K562 (cell line): ENCODE measurements around the gene LIX1L.

Source experiments
- EP300 ChIP-seq: IDR thresholded peaks from 2 replicates; pipeline ENCODE4 v1.6.1; 2012; ENCODE audit warnings: low read length, improper control_type of control experiment
- GATA2 ChIP-seq: sonication (generic); formaldehyde crosslinking; IDR thresholded peaks from 2 replicates; pipeline ENCODE4 v1.4.0; 2020; ENCODE audit warnings: mild to moderate bottlenecking, missing genetic modification reagents
- HCFC1 ChIP-seq: IDR thresholded peaks from 2 replicates; pipeline ENCODE4 v1.6.1; 2012; ENCODE audit warnings: low read depth, low read length, improper control_type of control experiment
- HEY1 ChIP-seq: fragments of 250-450 bp; sonication (Bioruptor Pico); IDR thresholded peaks from 2 replicates; pipeline ENCODE4 v1.5.0; 2020; ENCODE audit warnings: mild to moderate bottlenecking, moderate library complexity, borderline replicate concordance
- NR2C2 ChIP-seq, 2 experiments: fragments of 200-800 bp in 1 of 2; sonication (Bioruptor generic) in 1 of 2; sonication (generic) in 1 of 2; formaldehyde crosslinking in 1 of 2; IDR thresholded peaks; 2 replicates each; pipeline versions ENCODE4 v1.6.1 to v1.8.0; 2016 to 2022; ENCODE audit warnings: mild to moderate bottlenecking in 1 of 2, missing compliant biosample characterization in 1 of 2, missing genetic modification characterization in 1 of 2, missing genetic modification reagents in 1 of 2
- POLR2H ChIP-seq: IDR thresholded peaks from 2 replicates; pipeline ENCODE4 v1.6.1; 2016; ENCODE audit warnings: missing genetic modification characterization, low read depth, mild to moderate bottlenecking, control low read depth, missing compliant biosample characterization, moderate library complexity
- RCOR1 ChIP-seq, 2 experiments: IDR thresholded peaks; 2 replicates each; pipeline ENCODE4 v1.6.1; 2012; ENCODE audit warnings: low read depth in 2 of 2, low read length in 2 of 2, borderline replicate concordance in 1 of 2, improper control_type of control experiment in 1 of 2
- SMARCA5 ChIP-seq: fragments of 450-650 bp; IDR thresholded peaks from 2 replicates; pipeline ENCODE4 v1.6.1; 2016
- TCF7 ChIP-seq: sonication (generic); IDR thresholded peaks from 2 replicates; pipeline ENCODE4 v1.6.1; 2016; ENCODE audit warnings: antibody characterized with exemption, borderline replicate concordance
- TF ChIP-seq, protein P1 (sequence below): fragments of 450-650 bp; formaldehyde crosslinking; IDR thresholded peaks from 2 replicates; pipeline ENCODE4 v1.4.0; 2020; ENCODE audit warnings: mild to moderate bottlenecking, moderate library complexity
- TF ChIP-seq, protein P2 (sequence below): fragments of 250-450 bp; sonication (Bioruptor Pico); IDR thresholded peaks from 2 replicates; pipeline ENCODE4 v1.5.1; 2021; ENCODE audit warnings: mild to moderate bottlenecking

DNA sequence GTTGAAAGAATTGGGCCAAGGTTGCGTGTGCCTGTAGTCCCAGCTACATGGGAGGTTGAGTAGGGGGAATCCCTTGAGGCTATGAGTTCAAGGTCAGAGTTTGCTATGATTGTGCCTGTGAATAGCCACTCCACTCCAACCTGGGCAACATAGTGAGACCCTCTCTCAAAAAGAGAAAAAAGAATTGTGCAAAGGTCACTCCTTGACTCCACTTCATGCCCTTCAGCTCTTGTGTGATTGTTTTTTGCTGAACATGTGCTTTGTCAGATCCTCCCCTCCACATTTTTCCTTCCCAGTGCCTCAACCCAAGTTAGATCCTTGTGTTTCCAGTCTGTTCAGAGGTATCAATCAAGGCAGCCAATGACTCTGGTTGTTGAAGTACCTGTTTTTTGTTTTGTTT, 30.1 kb upstream of the LIX1L start:
- TF ChIP-seq RCOR1 (IDR thresholded peaks at IDR 0.05; ENCODE audit: borderline replicate concordance in 1 of 2, low read depth in 2 of 2, low read length in 2 of 2) (no peak), SMARCA5 (no peak), GATA2 (CRISPR knock-in tag) (no peak), NR2C2 (CRISPR knock-in tag; IDR thresholded peaks at IDR 0.05) (no peak), NR2C2 (tag; IDR thresholded peaks at IDR 0.05) (no peak), POLR2H (no peak), HCFC1 (no peak), HEY1 (CRISPR knock-in tag) (no peak), TCF7 (no peak), EP300 (no peak)
- TF ChIP-seq, protein P1, sequence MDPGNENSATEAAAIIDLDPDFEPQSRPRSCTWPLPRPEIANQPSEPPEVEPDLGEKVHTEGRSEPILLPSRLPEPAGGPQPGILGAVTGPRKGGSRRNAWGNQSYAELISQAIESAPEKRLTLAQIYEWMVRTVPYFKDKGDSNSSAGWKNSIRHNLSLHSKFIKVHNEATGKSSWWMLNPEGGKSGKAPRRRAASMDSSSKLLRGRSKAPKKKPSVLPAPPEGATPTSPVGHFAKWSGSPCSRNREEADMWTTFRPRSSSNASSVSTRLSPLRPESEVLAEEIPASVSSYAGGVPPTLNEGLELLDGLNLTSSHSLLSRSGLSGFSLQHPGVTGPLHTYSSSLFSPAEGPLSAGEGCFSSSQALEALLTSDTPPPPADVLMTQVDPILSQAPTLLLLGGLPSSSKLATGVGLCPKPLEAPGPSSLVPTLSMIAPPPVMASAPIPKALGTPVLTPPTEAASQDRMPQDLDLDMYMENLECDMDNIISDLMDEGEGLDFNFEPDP (CRISPR knock-in tag) = no peak
- TF ChIP-seq, protein P2, sequence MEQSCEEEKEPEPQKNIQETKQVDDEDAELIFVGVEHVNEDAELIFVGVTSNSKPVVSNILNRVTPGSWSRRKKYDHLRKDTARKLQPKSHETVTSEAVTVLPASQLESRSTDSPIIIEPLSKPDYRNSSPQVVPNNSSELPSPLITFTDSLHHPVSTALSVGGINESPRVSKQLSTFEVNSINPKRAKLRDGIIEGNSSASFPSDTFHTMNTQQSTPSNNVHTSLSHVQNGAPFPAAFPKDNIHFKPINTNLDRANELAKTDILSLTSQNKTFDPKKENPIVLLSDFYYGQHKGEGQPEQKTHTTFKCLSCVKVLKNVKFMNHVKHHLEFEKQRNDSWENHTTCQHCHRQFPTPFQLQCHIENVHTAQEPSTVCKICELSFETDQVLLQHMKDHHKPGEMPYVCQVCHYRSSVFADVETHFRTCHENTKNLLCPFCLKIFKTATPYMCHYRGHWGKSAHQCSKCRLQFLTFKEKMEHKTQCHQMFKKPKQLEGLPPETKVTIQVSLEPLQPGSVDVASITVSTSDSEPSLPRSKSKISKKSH (CRISPR knock-in tag) = no peak
